ACHN (cell line): ENCODE measurements around the gene CD300LD.

Experiments
- DNase-seq: peaks from one replicate; pipeline ENCODE4 v3.0.0-alpha.2; 2015
- in situ Hi-C: cut with HindIII; loops from 2 replicates; pipeline ENCODE4 v1.10.0; 2017; ENCODE audit warnings: low sequenced_read_pairs, low pct_ligation_motif_present, low pct_unique_long_range_greater_than_20kb

CD300LD gene

DNA sequence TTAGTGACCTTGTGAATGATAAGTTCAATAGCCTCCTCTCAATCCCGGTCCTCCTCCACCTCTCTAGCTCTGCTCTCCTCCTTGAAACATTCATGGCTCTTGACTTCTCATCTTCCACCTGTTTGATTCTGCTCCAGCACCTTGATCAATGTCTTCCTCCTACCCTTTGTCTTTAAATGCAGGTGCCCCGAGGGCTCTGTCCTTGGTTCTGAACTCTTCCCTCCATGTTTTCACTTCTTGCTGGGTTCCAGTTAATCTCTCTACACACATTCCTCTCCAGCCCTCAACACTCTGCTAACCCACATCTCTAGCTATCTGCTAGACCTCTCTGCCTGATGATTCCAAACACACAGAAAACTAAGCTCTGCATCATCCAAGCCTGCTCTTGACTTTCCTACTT is 18.0 kb upstream of the CD300LD start:
- in situ Hi-C loops: no loop called here
- no peak for DNase-seq

DNA sequence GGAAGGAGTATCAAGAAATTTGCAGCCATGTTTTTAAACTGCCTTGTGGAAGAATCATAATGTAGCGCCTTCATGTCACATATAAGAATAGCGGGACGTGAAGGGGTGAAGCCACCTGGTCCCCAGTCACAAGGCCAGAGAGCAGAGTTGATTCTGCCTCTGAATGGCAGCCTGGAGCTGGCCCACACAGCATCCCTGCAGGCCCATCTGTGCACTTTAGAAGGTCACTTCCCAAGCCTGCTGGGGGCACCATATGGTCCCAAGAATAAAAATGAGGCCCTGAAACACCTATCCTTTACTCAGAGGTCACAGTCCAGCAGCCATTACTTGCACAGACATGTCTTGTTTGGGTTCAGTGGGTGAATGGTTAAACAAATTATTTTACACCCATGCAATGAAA is 16.4 kb upstream of the CD300LD start:
- no peak for DNase-seq
- in situ Hi-C loops: no loop called here

DNA sequence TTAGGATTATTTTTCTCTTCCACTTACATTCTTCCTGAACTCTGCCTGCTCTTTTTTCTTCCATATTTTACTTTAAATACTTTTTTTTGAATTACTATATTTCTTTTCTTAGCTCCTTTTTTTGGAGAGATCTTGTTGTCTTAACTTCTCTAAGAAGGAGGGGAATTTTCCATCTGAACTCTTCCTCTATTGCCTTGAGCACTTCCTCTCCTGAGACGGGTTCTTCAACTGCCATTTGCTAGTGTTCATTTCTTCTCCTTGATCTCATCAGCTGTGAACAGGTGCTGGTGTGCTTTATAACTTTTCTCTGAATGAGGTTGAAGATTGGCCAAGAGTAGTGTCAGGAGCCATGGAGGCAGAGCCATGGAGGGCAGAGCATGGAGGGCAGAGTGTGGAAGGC is 15.1 kb upstream of the CD300LD start:
- no peak for DNase-seq
- in situ Hi-C loops: no loop called here

DNA sequence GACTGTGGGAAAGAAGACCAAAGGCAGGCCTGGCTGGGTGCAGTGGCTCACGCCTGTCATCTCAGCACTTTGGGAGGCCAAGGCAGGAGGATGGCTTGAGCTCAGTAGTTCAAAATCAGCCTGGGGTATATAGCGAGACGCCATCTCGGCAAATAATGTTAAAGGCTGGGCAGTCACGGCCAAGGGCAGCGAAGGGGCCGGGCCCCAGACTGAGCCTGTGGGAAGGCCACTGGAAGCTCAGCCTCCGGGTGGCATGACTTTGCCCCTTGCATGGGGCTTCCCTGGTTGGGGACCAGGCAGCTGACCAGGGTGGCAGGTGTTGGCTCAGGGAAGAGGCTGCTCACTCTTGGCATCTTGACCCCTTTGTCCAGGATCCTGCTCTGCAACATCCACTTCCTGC is 14.0 kb upstream of the CD300LD start:
- in situ Hi-C loops: no loop called here
- no peak for DNase-seq

DNA sequence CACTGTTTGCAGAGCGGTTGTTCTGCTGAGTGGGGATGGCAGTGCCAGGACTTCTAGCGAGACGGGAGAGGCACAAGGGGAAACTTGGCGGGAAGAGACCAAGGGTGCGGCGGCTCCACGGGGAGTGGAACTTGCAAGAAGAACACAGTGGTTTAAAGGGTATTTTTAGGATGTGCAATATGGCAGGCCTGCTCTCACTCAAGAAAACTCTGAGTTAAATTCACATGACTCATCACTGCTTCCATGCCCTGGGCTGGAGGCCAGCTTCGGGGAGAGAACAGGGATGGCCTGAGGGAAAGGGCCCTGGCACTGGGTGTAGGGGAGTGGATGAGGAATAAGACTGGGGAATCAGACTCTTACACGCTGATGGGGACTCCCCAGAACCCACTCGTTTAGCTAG is 13.3 kb upstream of the CD300LD start:
- in situ Hi-C loops: no loop called here
- peak; percentile 74 for DNase-seq

DNA sequence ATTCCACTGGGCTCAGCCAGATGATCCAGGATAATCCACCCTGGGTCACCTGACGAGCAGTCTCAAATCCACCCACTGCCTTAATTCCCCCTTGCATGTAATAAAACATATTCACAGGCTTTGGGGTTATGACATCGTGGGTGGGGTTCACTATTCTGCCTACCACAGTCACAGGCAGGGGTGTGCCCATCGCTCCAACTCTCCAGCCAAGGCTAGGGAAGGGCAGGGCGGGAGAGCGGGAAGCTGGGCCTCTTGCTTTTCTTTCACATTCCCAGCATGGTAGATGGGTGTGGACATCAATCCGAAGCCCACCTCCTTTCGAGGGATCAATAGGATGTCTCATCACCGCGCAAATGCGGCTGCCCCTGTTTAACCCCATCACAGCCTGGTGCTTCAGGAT is 12.7 kb upstream of the CD300LD start:
- in situ Hi-C loops: no loop called here

DNA sequence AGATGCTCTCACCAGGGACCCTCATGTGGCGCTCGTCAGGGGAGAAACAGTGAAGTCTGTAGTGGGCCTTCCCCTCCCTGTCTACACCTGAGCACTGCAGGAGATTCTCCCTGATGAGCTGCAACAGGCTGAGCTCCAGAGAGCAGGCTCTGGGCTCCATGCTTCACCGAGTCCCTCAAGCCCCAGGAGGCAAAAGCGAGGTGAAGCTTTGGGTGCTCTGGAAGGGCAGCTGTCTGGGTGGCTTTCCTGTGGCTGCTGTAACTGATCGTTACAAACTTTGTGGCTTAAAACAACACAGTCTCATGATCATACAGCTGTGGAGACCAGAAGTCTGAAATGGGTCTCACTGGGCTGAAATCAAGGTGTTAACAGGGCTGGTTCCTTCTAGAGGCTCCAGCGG is 12.1 kb upstream of the CD300LD start:
- in situ Hi-C loops: no loop called here
- peak; percentile 7 for DNase-seq

More for the DNA sequence above, 12.7 kb upstream of the CD300LD start:
- no peak for DNase-seq

DNA sequence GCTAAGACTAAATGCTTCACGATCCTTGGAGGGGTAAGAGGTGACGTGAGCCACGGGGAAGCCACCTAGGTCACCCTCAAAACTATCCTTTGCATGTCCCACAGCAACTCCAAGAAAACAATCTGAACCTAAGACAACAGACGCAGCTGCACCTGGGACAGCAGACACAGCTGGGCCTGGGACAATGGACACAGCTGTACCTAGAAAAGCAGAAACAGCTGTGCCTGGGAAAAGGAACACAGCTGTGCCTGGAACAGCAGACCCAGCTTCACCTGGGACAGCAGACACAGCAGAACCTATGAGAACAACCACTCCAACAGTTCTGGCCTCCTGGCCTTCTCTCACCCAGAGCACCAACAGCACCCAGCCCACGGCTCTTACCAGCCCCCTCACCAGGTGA is 11.7 kb upstream of the CD300LD start:
- in situ Hi-C loops: no loop called here
- DNase-seq: no peak

DNA sequence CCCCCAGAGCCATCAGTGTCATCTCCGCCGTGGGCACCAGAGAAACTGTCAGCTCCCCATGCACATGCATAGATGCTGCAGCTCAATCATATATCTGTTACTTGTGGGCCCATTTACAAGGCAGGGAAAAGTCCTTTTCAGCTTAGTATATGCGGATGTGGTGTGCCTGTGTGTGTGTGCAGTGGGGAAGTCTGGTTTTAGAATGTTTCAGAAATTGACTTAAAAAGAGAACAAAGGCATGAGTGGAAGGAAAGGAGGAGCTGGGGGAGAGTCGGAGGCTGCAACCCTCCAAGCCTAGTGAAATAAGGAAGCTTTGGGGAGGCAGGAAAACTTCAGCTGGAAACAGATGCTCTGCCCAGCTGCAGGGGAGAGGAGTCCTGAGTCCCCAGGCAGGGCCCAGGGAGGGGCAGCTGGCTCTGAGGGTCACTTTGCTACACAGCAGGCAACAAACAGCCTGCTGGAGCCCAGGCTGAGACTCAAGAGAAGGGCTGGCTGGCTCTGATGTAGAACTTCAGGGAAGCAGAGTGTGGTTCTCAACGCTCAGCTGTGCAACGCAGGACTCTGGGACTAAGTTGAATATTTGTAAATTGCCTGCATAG is 11.1 kb upstream of the CD300LD start:
- in situ Hi-C loops: no loop called here
- no peak for DNase-seq

DNA sequence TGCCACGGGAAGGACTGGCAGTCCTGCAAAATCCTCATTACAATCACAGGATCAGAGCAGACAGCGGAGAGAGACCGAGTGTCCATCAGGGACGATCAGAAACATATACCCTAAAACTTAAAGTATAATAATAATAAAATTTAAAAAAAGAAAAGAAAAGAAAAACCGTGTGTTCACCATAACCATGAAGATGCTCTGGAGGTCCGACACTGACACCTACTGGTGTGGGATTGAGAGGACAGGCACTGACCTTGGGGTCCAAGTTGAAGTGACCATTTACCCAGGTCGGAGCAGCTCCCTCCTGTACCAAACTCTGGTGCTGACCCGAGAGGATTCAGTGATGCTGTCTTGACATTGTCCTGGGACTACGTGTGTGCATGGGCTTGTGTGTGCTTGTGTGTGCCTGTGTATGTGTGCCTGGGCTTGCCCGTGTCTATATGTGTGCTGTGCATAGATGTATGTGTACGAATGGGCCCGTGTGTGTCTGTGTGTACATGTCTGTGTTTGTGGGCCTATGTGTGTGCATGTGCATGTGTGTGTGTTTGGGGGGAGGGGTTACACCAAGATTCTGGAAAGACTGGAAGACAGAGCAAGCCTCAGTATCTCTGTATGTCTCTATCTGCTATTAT is 10.0 kb upstream of the CD300LD start:
- in situ Hi-C loops: no loop called here
- peak; percentile 59 for DNase-seq

DNA sequence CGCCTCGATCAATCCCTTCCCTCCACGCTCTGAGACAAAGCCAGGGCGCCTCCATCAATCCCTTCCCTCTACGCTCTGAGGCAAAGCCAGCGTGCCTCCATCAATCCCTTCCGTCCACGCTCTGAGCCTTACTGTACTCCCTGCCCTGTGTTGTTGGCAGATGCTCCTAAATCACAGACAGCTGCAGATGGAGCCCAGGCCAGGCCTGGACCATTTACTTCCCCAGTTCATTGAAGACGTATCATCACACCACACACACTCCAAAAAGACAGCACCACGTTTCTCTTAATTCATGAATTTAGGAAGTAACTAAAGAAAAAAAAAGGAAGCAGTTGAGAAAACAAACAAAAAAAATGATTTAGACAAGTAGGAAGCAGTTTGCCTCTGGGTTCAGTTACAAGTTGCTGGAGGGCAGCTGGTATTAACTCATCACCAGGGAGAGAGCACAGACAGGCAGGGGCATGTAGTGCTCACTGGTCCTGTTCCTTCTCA is 7.4 kb upstream of the CD300LD start:
- no peak for DNase-seq
- in situ Hi-C loops: no loop called here

DNA sequence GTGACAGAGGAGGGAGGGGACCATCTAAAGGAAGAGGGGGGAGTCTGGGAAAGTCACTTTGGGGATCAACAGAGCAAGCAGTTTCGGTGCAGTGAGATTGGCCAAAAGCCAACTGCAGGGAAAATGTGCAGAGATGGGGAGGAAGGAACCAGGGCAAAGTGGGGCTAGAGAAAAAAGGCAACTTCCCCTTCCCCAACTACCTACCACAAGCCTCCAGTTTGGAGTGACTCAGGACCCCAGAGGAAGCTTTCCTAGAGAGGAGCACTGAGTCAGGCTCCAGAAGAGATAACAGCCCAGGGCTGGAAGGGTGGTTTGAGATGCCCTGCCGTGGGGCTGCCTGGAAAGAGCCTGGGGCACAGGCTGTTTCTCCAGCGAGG is 6.9 kb upstream of the CD300LD start:
- in situ Hi-C loops: no loop called here
- no peak for DNase-seq

DNA sequence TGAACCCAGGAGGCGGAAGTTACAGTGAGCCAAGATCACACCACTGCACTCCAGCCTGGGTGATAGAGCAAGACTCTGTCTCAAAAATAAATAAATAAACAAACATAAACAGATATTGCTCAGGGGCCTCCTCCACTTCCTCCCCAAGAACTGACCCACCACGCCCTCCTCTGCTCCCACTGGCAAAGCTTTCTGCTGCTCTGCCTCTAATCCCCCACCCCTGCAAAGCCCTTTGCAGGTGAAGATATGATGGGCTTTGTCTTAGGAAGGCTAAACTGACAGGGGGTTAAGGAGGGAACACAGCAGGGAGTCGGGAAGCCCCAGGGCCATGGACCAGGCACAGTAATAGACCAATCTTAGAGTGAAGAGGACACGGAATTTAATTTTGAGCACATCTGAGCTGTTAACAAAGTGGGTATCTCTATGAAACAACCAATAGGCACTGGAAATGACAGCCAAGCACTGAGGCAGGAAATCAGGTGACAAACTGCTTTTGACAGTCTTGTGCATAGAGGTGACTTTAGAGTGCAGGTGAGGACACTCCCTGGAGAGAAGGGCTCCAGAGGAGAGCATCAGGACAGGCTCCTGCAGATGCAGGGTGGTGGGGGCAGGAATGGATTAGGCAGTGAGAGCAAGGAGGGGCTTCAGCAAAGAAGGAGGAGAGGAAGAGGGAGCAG is 6.4 kb upstream of the CD300LD start:
- no peak for DNase-seq
- in situ Hi-C loops: no loop called here

DNA sequence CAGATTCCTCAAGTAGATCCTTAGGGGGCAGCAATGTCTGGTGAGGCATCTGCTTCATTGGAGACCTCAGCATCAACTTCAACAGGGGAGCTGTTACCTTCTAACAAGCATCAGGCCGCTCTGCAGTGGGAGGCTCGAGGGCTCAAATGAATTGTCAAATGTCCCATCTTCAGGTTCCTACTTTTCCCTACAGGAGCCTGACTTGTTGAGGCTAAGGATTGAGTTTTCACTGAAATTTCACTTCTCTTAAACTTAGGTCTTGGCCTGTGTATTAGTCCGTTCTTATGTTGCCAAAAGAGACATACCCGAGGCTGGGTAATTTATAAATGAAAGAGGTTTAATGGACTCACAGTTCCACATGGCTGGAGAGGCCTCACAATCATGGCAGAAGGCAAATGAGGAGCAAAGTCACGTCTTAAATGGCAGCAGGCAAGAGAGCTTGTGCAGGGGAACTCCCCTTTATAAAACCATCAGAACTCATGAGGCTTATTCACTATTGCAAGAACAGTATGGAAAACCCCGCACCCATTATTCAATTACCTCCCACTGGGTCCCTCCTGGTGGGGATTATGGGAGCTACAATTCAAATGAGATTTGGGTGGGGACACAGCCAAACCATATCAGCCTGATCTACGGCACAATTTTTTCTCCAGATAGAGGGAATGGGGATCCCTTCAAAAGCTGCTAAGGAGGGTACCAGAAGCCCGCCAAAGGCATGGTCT is 5.1 kb upstream of the CD300LD start:
- in situ Hi-C loops: no loop called here
- no peak for DNase-seq

DNA sequence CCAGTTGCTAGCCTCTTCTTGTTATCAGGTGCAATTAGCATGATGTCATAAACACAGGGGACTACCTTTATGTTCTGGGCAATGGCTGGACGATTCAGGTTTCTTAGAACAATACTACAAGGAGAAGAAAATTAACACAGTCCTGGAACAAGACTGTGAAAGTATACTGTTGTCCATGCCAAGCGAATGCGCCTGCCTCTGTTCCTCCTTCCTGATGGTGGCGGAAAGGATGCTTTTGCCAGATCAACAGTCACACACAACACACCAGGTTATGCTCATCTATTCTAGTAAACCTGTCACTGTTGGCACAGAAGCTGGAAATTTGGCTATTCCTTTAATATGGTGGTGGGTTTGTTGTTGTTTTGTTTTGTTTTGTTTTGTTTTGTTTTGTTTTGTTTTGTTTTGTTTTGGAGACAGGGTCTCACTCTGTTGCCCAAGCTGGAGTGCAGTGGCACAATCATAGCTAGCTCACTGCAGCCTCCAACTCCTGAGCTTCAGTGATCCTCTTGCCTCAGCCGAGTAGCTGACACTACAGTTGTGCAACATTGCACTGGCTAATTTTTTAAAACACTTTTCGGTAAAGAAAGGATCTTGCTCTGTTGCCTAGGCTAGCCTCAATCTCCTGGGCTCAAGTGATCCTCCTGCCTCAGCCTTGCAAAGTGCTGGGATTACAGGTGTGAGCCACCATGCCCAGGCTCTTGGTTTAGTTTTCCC is 3.1 kb upstream of the CD300LD start:
- in situ Hi-C loops: no loop called here
- DNase-seq: no peak

DNA sequence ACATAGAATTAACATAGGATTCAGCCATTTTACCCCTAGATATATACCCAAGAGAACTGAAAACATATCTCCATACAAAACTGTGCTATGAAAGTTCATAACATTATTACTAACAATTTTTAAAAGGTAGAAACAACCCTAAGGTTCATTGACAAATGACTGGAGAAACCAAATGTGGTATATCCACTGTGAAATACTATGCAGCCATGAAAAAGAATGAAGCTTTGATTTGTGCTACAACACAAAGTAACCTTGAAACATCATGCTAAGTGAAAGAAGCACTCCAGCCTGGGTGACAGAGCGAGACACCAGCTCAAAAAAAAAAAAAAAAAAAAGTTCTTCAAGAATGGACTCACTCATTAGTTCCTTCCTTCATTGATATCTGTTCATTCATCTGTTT is 580 bp downstream of the CD300LD start:
- no peak for DNase-seq
- in situ Hi-C loops: no loop called here

DNA sequence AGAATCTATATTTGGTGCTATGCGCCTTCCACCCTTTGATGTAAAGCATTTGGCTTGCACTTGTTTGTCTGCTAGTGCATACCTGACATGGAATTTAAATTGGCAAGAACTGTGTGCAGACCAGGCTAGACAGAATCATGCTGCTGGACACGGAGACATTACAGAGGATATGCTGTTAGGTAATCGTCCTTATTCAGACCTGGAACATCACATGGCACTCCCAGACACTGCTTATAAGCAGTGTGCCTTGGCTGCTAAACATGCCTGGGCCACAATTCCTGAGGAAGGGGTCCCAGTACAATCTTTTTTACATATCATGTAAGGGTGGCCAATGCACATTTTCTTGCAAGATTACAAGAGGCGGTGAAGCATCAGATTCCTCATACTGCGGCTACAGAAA is 6.4 kb downstream of the CD300LD start:
- in situ Hi-C loops: no loop called here

DNA sequence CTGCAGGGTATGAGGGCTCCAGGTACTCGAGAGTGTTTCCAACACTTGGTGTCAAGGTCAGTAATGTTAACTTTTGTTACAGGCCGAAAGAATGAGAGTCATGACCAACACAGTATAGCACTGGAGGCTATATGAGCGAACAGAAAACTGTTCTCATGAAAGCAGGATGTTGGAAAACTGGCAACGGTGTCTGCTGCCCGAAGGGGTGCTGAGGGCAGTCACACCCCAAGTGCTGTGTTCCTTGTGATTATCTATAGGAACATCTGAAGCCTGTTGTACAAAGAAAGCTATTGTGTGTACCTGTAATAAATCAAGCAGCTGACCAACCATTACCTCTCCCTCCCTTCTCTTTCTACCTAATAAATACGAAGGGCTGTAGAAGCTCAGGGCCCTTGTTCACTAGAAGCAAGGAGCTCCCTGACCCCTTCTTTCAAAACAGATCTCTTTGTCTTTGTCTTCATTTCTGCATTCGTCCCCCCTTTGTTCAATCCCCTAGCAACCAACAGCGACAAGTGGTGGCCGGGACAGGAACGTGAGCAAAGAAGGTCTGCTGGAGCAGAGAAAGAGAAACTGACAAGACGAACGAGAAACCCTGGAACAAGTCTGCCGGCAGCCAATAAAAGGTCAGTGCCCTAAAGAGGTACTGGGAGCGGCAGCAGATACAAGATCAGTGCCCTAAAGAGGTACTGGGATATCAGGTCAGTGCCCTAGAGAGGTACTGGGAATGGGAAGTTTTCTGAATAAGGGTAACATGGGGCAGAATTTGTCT is 7.6 kb downstream of the CD300LD start:
- in situ Hi-C loops: no loop called here
- no peak for DNase-seq

More for the DNA sequence above, 6.4 kb downstream of the CD300LD start:
- DNase-seq: no peak
